Activated naive CD4-positive, alpha-beta T cell treated with anti-CD3 and anti-CD28 coated beads, Interleukin-2, amount 50 U/mL, for 24 hours (primary cell): ENCODE results near the gene MMD2.
A peak's percentile ranks its signal among the peaks of the same experiment; 100 is the strongest.

Experiments used
- H3K27ac Mint-ChIP-seq: one replicate; pipeline ENCODE4 v1.8.0; 2021; ENCODE audit warnings: mild to moderate bottlenecking, mixed read lengths
- H3K27me3 Mint-ChIP-seq: one replicate; pipeline ENCODE4 v1.8.0; 2021; ENCODE audit warnings: mixed read lengths
- H3K36me3 Mint-ChIP-seq: one replicate; pipeline ENCODE4 v1.8.0; 2021; ENCODE audit warnings: mixed read lengths
- H3K4me1 Mint-ChIP-seq: one replicate; pipeline ENCODE4 v1.8.0; 2021; ENCODE audit warnings: mixed read lengths
- H3K4me3 Mint-ChIP-seq: one replicate; pipeline ENCODE4 v1.8.0; 2021; ENCODE audit warnings: mild to moderate bottlenecking, mixed read lengths
- H3K9me3 Mint-ChIP-seq: one replicate; pipeline ENCODE4 v1.8.0; 2021; ENCODE audit warnings: mixed read lengths

Gene MMD2

DNA sequence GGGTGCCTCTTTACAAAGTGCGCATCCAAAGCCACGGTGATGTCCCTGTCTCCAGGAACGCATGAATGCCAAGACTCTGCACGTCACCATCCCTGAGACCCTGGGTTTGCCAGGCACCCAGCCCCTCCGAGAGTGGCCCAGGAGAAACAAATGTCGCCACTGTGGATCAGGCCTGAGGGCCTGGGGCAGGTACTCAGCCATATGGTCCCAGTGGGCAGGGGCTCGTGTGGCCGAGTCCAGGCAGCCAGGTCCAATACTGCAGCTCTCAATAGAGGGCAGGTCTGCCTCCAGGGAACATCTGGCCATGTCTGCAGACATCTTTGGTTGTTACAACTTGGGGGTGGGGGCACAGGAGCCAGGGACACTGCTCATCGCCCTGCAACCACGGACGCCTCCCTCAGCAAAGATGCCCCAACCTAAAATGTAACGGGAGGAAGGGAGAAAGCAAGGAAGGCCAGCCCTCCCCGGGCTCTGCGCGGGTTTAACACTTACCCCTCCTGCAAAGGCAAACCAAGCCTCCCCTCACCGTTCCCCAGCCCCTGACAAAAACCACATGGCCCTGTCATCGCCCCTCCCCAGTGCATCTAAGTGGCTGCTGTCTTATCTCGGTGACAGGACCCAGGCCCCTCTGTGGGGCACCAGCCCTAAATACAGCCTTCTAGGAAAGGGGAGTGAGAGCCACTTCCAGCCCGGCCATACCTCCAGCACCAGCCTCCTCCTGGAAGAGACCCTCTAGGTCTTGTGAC is 86.9 kb downstream of the MMD2 start:
- Mint-ChIP-seq H3K4me1 (peaks cover 4% of the 10 kb centered on the region), H3K27me3 (peaks cover 9% of the 10 kb centered on the region), H3K9me3 (no peaks in the 10 kb centered on the region), H3K4me3 (no peak overlapping the region), H3K36me3 (no peaks in the 10 kb centered on the region), H3K27ac (no peak overlapping the region)

DNA sequence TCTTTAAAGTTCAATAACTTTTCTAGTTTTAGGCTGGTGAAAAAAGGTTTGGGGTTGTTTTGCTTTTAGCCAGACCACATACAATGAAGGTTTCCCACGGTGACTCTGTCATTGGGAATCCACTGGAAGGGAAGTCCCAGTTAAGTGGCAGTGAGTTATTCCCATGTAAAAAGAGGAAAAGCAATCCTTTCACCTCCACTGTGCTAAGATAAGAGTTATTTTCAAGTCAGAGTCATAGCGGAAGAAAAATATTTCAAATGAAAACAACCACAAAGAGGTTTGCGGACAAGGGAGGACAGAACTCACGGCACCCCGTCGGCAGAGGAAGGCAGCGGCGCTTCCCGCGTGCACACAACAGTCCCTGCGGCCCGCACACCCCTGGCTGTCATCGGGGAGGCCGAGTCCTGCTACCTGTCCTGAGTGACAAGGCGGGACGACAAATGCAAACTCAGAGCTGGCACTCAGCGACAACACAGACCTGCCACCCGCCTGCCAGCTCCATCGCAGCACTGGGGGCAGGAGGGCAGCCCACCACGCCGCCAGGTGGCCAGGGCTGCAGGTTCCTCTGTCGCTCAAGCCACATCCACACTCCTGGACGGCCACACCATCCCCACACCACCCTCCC is 87.8 kb downstream of the MMD2 start:
- H3K4me3 Mint-ChIP-seq, result no peak overlapping the region
- no peaks in the 10 kb centered on the region for H3K36me3 Mint-ChIP-seq
- H3K27ac Mint-ChIP-seq, result no peak overlapping the region
- peaks cover 9% of the 10 kb centered on the region for H3K27me3 Mint-ChIP-seq
- H3K4me1 Mint-ChIP-seq, result peaks cover 4% of the 10 kb centered on the region
- no peaks in the 10 kb centered on the region for H3K9me3 Mint-ChIP-seq

DNA sequence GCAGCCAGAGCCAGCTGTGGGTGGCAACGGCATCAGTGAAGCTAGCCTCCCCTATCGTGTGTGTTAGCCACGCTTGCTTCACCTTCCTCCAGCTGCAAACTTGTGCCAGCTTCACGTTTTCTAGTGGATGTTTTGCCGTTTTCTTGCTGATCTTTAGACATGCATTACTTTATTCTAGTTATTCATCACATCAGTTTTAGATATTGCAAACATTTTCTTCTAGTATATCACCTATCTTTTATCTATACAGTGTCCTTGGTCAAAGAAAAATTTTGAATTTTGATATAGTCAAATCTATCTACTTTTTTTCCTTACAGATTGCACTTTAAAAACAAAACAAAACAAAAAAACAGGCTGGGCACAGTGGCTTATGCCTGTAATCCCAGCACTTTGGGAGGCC is 90.5 kb downstream of the MMD2 start:
- H3K36me3 Mint-ChIP-seq, result peaks cover 3% of the 10 kb centered on the region
- peaks cover 4% of the 10 kb centered on the region for H3K4me1 Mint-ChIP-seq
- H3K4me3 Mint-ChIP-seq, result no peak overlapping the region
- no peak overlapping the region for H3K27ac Mint-ChIP-seq
- peaks cover 25% of the 10 kb centered on the region for H3K27me3 Mint-ChIP-seq
- H3K9me3 Mint-ChIP-seq, result peaks cover 2% of the 10 kb centered on the region

- H3K36me3 Mint-ChIP-seq, result peaks cover 8% of the 10 kb centered on the region
- peaks cover 10% of the 10 kb centered on the region for H3K9me3 Mint-ChIP-seq
- H3K27ac Mint-ChIP-seq, result no peak overlapping the region
- H3K4me1 Mint-ChIP-seq, result peaks cover 9% of the 10 kb centered on the region
- no peak overlapping the region for H3K4me3 Mint-ChIP-seq
- peaks cover 33% of the 10 kb centered on the region for H3K27me3 Mint-ChIP-seq
Measured at GRCh38 chr7:4866528-4867496, 92.2 kb downstream of the MMD2 start.

GRCh38 chr7:4862156-4862555 is 96.8 kb downstream of the MMD2 start:
- Mint-ChIP-seq H3K27ac (no peak overlapping the region), H3K4me1 (peaks cover 4% of the 10 kb centered on the region), H3K36me3 (peaks cover 8% of the 10 kb centered on the region), H3K27me3 (peaks cover 49% of the 10 kb centered on the region), H3K4me3 (peak overlapping the region; percentile 54), H3K9me3 (peaks cover 10% of the 10 kb centered on the region)

GRCh38 chr7:4861673-4862072 is 97.3 kb downstream of the MMD2 start, which contains the start of gene PAPOLB:
PAPOLB (minus strand) TSS chr7:4862030; CDS start chr7:4861810, 220 bp downstream.
- H3K4me1 Mint-ChIP-seq, result peaks cover 4% of the 10 kb centered on the region
- peaks cover 51% of the 10 kb centered on the region for H3K27me3 Mint-ChIP-seq
- H3K27ac Mint-ChIP-seq, result no peak within 1 kb of the TSS
- peak within 1 kb of the TSS; percentile 54 for H3K4me3 Mint-ChIP-seq
- peaks cover 10% of the 10 kb centered on the region for H3K9me3 Mint-ChIP-seq
- peaks cover 8% of the 10 kb centered on the region for H3K36me3 Mint-ChIP-seq

DNA sequence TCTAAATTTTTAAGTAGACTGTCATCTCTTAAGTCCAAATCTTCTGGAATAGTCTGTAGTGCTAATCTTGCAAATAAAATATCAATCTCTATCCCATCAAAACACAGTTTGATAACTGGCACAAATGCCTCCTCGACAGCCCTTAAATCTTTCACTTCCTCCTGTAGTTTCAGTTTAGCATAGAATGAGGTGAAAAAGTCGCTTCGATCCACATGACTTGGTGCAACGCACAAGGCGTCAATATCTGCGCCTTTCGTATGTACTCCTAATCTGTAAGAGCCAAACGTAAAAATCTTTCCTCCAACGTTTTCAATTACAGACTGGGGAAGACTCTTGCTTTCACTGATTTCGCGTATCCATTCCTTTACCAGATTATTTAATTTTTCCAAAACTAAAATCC is 97.8 kb downstream of the MMD2 start:
- Mint-ChIP-seq H3K4me3 (peak overlapping the region; percentile 9), H3K36me3 (peaks cover 8% of the 10 kb centered on the region), H3K27ac (no peak overlapping the region), H3K9me3 (peaks cover 10% of the 10 kb centered on the region), H3K27me3 (peaks cover 51% of the 10 kb centered on the region), H3K4me1 (peaks cover 4% of the 10 kb centered on the region)

DNA sequence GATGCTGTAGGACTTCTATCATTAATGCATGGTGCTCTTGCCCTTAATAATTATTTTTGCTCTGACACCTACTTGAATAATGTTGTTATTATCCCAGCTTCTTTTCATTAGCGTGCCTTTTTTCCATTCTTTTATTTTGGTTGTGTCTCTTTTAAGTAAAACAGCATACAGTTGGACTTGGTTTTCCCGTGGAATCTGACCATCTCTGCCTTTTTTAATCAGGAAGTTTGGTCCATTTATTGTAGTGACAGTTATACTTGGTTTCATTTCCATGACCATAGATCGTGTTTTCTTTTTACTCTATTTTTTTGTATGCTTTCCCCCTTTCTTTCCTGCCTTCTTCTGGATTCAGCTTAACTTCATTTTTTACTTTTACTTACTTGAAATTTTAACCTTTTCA is 101.8 kb downstream of the MMD2 start:
- Mint-ChIP-seq H3K9me3 (no peaks in the 10 kb centered on the region), H3K27me3 (peaks cover 24% of the 10 kb centered on the region), H3K27ac (no peak overlapping the region), H3K4me1 (no peaks in the 10 kb centered on the region), H3K4me3 (no peak overlapping the region), H3K36me3 (no peaks in the 10 kb centered on the region)

DNA sequence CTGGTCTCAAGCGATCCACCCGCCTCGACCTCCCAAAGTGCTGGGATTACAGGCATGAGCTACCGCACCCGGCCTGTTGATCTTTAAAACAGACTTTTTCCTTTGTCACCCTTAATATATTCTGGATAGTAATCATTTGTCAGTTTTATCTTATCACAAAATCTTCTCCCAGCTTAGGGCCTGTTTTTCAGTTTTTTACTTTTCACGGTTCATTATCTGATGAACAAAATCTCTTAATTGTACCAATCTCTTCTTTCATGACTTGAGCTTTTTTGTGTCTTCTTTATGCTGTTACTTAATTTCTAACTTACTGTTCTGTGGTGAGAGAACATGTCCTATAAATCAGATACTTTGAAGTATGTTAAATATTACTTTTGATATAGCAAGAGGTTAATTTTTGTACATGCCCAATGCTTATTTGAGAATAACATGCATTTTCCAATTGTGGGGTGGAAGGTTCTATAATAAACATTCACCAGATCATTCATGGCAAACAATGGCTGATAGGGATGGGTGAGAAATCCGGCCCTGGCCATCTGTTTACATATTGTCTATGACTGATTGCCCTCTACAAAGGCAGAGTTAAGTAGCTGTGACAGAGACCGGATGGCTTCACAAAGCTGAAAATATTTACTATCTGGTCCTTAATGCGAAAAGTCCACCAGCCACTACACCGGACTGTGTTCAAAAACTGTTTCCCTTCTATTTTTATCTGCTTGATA is 102.5 kb downstream of the MMD2 start:
- H3K36me3 Mint-ChIP-seq, result no peaks in the 10 kb centered on the region

More for the DNA sequence above, 102.5 kb downstream of the MMD2 start:
- H3K9me3 Mint-ChIP-seq, result no peaks in the 10 kb centered on the region
- H3K27ac Mint-ChIP-seq, result no peak overlapping the region
- H3K4me3 Mint-ChIP-seq, result no peak overlapping the region
- H3K4me1 Mint-ChIP-seq, result no peaks in the 10 kb centered on the region
- peaks cover 22% of the 10 kb centered on the region for H3K27me3 Mint-ChIP-seq
